Endodermal cell (in vitro differentiated cells): ENCODE measurements around the gene SBF2. TPM values are rescaled to one million over a fixed set of nuclear protein-coding genes. Genes with fewer than 3 reads are reported as not detected.

Source experiments
- DNase-seq: peaks from one replicate; pipeline ENCODE4 v3.0.0-alpha.2; 2017
- H3K27ac ChIP-seq: 2 replicates; pipeline ENCODE4 v1.5.1; 2013; ENCODE audit warnings: mild to moderate bottlenecking, low read depth, low read length, moderate library complexity
- H3K27me3 ChIP-seq: 2 replicates; pipeline ENCODE4 v1.6.1; 2013; ENCODE audit warnings: mild to moderate bottlenecking, low read length, moderate library complexity; ENCODE audit not compliant: insufficient read depth, control insufficient read depth, poor library complexity, severe bottlenecking
- H3K36me3 ChIP-seq: 2 replicates; pipeline ENCODE4 v1.7.0; 2013; ENCODE audit warnings: mild to moderate bottlenecking, low read length, moderate library complexity; ENCODE audit not compliant: control insufficient read depth, insufficient read depth
- H3K4me1 ChIP-seq: one replicate; pipeline ENCODE4 v1.7.0; 2013; ENCODE audit warnings: low read length; ENCODE audit not compliant: control insufficient read depth, insufficient read depth
- H3K4me3 ChIP-seq: 2 replicates; pipeline ENCODE4 v1.5.1; 2013; ENCODE audit warnings: mild to moderate bottlenecking, low read length, moderate library complexity
- H3K9ac ChIP-seq: 2 replicates; pipeline ENCODE4 v1.6.1; 2013; ENCODE audit warnings: mild to moderate bottlenecking, low read length, moderate library complexity; ENCODE audit not compliant: poor library complexity, severe bottlenecking; ENCODE audit errors: extremely low read depth
- H3K9me3 ChIP-seq: 2 replicates; pipeline ENCODE4 v1.6.1; 2013; ENCODE audit warnings: mild to moderate bottlenecking, low read length, moderate library complexity; ENCODE audit not compliant: control insufficient read depth
- H3K27ac Mint-ChIP-seq: 2 replicates; pipeline ENCODE4 v1.8.0; 2020; ENCODE audit warnings: mixed read lengths
- H3K27me3 Mint-ChIP-seq: 2 replicates; pipeline ENCODE4 v1.8.0; 2021; ENCODE audit warnings: mild to moderate bottlenecking, mixed read lengths; ENCODE audit not compliant: insufficient read depth
- H3K36me3 Mint-ChIP-seq: 2 replicates; pipeline ENCODE4 v1.8.0; 2020; ENCODE audit warnings: low read depth, mixed read lengths
- H3K4me1 Mint-ChIP-seq: 2 replicates; pipeline ENCODE4 v1.8.0; 2020; ENCODE audit warnings: mixed read lengths
- H3K4me3 Mint-ChIP-seq: 2 replicates; pipeline ENCODE4 v1.8.0; 2020; ENCODE audit warnings: mild to moderate bottlenecking, moderate library complexity, mixed read lengths
- H3K9me3 Mint-ChIP-seq: 2 replicates; pipeline ENCODE4 v1.8.0; 2020; ENCODE audit warnings: mild to moderate bottlenecking, mixed read lengths
- WGBS, 2 experiments: methylation state at CpG; one replicate each; pipeline versions ENCODE4 v1.1.5 to v1.1.7; 2013; ENCODE audit warnings: missing lambda C conversion rate in 2 of 2, mixed read lengths in 1 of 2; ENCODE audit not compliant: insufficient coverage in 1 of 2, insufficient read length in 1 of 2; 5-methylcytosine and 5-hydroxymethylcytosine counted together
- total RNA-seq, 2 donors: library from RNA; stranded (reverse); fragmentation: NEBNext Ultra II Directional in 1 of 2; extraction: Animal tissue kit (Norgen Biotek cat#: 25700) in 1 of 2; gene quantifications; 2 replicates in 1 of 2; 3 replicates in 1 of 2; pipeline ENCODE4 v1.2.1, GENCODE V29; 2021
- TF ChIP-seq, protein P1 (sequence below): fragments of 200-600 bp; sonication (generic); conservative IDR thresholded peaks from 2 replicates; pipeline ENCODE4 v1.5.0; 2021; ENCODE audit warnings: antibody characterized with exemption, mild to moderate bottlenecking

SBF2 gene
- total RNA-seq, 2 donors from 2014 or later: 27.1 to 32.5 TPM

DNA sequence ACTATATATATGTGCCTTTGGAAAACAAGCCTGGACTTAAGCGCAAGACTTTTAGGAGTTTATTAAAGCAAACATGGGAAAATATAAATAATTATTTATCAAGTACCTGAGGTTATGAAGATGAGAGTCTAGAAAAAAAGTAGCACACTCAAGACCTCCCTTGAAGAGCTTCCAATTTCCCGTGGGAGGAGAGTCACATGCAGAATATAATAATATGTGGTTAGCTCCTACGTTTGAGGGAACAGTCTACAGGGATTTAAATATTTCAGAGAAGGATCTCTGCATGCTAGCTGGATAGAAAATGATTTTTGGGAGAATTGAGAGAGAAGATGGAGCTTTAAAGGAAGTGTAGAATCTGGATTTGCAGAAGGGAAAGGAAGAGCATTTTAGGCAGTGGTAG, 446.4 kb downstream of the SBF2 start:
- DNase-seq: no peak
- Histone ChIP-seq H3K9me3 (no peaks in the 10 kb centered on the region), H3K27ac (no peak overlapping the region), H3K9ac (no peak overlapping the region), H3K4me1 (peaks cover 2% of the 10 kb centered on the region), H3K36me3 (peaks cover 25% of the 10 kb centered on the region), H3K27me3 (no peaks in the 10 kb centered on the region), H3K4me3 (no peak overlapping the region)
- Mint-ChIP-seq H3K4me3 (no peak overlapping the region), H3K36me3 (peaks cover 8% of the 10 kb centered on the region), H3K27ac (no peak overlapping the region), H3K4me1 (no peaks in the 10 kb centered on the region), H3K9me3 (no peaks in the 10 kb centered on the region), H3K27me3 (no peaks in the 10 kb centered on the region)
- 68 to 83% methylated on average over 2 to 3 of the region's 3 CpGs for WGBS, 2 experiments
- TF ChIP-seq, protein P1, sequence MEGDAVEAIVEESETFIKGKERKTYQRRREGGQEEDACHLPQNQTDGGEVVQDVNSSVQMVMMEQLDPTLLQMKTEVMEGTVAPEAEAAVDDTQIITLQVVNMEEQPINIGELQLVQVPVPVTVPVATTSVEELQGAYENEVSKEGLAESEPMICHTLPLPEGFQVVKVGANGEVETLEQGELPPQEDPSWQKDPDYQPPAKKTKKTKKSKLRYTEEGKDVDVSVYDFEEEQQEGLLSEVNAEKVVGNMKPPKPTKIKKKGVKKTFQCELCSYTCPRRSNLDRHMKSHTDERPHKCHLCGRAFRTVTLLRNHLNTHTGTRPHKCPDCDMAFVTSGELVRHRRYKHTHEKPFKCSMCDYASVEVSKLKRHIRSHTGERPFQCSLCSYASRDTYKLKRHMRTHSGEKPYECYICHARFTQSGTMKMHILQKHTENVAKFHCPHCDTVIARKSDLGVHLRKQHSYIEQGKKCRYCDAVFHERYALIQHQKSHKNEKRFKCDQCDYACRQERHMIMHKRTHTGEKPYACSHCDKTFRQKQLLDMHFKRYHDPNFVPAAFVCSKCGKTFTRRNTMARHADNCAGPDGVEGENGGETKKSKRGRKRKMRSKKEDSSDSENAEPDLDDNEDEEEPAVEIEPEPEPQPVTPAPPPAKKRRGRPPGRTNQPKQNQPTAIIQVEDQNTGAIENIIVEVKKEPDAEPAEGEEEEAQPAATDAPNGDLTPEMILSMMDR: no peak

DNA sequence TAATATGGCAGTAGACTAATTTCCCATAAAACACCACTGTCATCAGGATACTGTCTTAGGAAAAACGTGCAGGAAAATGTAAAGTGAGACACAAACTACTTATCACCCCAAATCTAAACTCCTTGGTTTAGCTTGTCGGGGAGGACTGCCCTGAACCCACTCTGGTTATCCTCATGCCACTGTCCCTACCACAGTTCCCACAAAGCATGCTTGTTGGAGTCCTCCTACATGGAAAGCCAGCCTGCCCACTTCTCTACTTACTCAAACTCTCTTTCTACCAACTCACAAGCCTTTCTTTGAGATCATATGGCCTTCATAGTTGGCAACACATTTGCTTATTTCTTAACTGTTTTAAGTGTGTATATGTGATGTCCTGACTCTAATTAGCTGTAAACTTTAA, 451.1 kb downstream of the SBF2 start:
- no peak for DNase-seq
- H3K27me3 ChIP-seq: no peaks in the 10 kb centered on the region
- Mint-ChIP-seq H3K27ac (no peak overlapping the region), H3K9me3 (no peaks in the 10 kb centered on the region), H3K4me3 (no peak overlapping the region), H3K27me3 (no peaks in the 10 kb centered on the region), H3K36me3 (peaks cover 4% of the 10 kb centered on the region), H3K4me1 (peaks cover 11% of the 10 kb centered on the region)
- no peak overlapping the region for H3K9ac ChIP-seq
- TF ChIP-seq, protein P1: no peak
- H3K9me3 ChIP-seq: no peaks in the 10 kb centered on the region
- no peak overlapping the region for H3K27ac ChIP-seq
- H3K36me3 ChIP-seq: peaks cover 18% of the 10 kb centered on the region
- no peak overlapping the region for H3K4me3 ChIP-seq
- WGBS, 2 experiments: 94 to 100% methylated on average over 2 of the region's 2 CpGs
- peaks cover 2% of the 10 kb centered on the region for H3K4me1 ChIP-seq

DNA sequence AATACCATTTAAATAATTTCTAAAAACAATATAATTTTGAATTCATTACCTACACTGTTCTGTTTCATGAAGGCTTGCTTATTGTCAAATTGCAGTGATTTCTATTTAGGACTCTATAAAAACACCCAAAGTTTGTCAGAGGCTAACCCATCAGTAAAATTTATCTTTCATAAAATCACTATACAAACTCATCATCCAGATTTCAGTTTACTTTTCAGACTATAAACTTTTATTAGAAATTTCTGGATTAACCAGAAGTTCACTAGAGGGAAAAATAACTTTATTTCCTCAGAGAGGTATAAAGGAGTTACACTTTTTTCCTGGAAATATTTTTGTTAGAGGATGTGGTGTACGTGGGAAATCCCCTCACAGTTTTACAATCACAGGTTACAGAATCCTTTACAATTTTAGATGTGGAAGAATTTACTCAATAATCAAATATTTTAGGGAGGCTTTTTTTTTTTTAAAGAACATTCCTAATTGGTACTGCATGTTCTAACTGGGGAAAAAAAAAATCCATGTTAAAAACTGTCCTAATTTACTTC, 453.5 kb downstream of the SBF2 start:
- Mint-ChIP-seq H3K27ac (no peak overlapping the region), H3K9me3 (no peaks in the 10 kb centered on the region), H3K4me1 (peaks cover 11% of the 10 kb centered on the region), H3K4me3 (no peak overlapping the region), H3K36me3 (peaks cover 4% of the 10 kb centered on the region), H3K27me3 (no peaks in the 10 kb centered on the region)
- WGBS, 2 experiments: no CpG with 5 or more reads among the region's 1 CpG
- Histone ChIP-seq H3K27ac (no peak overlapping the region), H3K9me3 (no peaks in the 10 kb centered on the region), H3K9ac (no peak overlapping the region), H3K4me1 (peaks cover 2% of the 10 kb centered on the region), H3K27me3 (no peaks in the 10 kb centered on the region), H3K4me3 (no peak overlapping the region), H3K36me3 (peaks cover 13% of the 10 kb centered on the region)
- DNase-seq: no peak
- TF ChIP-seq, protein P1: no peak
